Measurements from ENCODE around the gene RIPPLY2. TPM values are rescaled to one million over a fixed set of nuclear protein-coding genes. Genes with fewer than 3 reads are reported as not detected.

The RIPPLY2 gene
- total RNA-seq, 1 donor from 2014 or later = not detected

DNA sequence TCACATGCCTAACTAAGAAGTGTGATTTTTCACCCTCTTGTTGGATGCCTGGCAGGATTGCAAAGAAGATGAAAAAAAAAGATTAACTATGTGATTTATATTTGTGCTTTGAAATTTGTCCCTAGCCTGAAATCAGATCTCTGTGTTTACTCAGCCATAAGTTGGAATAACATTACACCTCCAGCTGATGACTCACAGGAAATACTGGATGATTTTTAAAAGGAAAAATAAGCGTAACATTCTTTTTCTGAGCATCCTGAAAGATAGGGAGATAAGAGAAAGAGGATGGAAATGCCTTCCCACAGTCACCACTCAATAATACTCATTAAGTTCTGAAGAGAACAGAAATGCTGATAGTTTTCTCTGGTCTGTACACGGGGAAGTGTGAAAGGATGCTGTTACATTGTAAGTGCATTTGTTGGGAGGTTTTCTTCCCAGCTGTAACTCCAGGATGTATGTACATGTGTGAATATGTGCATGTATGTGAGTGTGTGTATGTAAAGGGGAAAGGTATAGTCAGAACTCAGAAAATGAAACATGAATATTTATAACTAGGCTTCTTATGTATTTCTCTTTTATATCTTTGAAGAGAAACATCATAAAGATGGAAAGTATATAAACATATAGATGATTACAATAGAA lies 37.4 kb upstream of the RIPPLY2 start:
- intact Hi-C loops (cut with micrococcal nuclease) = no loop called here
- no peak for DNase-seq
- Histone ChIP-seq H3K27me3 (ENCODE audit: low read depth) (no peaks in the 10 kb centered on the region), H3K36me3 (no peaks in the 10 kb centered on the region), H3K9me3 (replicated peaks) (no peaks in the 10 kb centered on the region), H3K4me1 (no peaks in the 10 kb centered on the region), H3K4me3 (no peak overlapping the region), H3K27ac (replicated peaks) (no peak overlapping the region)
- TF ChIP-seq CTCF (IDR thresholded peaks at IDR 0.05; ENCODE audit: borderline replicate concordance) = no peak

DNA sequence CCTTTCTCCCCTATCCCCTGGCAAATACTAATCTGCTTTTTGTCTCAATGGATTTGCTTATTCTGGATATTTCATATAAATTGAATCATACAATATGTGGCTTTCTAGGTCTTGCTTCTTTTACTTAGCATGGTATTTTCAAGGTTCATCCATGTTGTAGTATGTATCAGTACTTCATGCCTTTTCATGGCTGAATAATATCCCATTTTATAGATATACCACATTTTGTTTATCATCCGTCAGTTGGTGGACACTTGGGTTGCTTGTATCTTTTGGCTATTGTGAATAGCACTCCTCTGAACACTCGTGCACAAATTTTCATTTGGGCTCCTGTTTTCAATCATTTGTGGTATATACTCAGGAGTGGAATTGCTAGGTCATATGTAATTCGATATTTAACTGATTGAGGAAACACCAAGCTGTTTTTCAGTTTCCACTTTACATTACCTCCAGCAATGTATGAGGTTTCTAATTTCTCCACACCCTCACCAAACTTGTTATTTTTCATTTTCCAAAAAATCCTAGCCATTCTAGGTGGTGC lies 30.5 kb upstream of the RIPPLY2 start:
- DNase-seq = no peak
- no peaks in the 10 kb centered on the region for H3K4me1 ChIP-seq
- H3K27ac ChIP-seq (replicated peaks) = no peak overlapping the region
- intact Hi-C loops (cut with micrococcal nuclease) = no loop called here
- no peak overlapping the region for H3K4me3 ChIP-seq
- peaks cover 6% of the 10 kb centered on the region for H3K9me3 ChIP-seq (replicated peaks)
- no peak for TF ChIP-seq CTCF (IDR thresholded peaks at IDR 0.05; ENCODE audit: borderline replicate concordance)
- no peaks in the 10 kb centered on the region for H3K36me3 ChIP-seq
- no peaks in the 10 kb centered on the region for H3K27me3 ChIP-seq (ENCODE audit: low read depth)

DNA sequence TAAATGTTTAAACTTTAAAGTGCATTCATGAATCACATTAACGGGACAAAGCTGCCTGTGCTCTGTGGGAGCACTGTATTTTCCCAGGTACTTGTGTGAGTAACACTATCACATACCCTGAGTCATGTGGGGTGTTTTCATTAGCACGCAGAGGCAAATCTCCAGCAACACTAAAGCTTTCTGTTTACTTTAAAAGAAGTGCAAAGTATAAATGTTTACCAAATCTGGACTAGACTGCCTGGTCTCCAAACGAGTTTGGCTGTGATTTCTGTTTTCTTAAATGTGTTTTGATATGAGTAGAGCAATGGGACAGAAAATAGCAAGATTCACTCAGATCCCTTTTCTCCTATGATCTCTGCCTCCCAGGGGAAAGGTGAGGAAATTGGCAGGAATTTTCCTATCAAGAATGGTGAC lies 28.8 kb upstream of the RIPPLY2 start:
- Histone ChIP-seq H3K27ac (replicated peaks) (no peak overlapping the region), H3K4me3 (no peak overlapping the region), H3K4me1 (no peaks in the 10 kb centered on the region), H3K36me3 (no peaks in the 10 kb centered on the region), H3K27me3 (ENCODE audit: low read depth) (no peaks in the 10 kb centered on the region), H3K9me3 (replicated peaks) (peaks cover 6% of the 10 kb centered on the region)
- intact Hi-C loops (cut with micrococcal nuclease) = no loop called here
- DNase-seq = no peak
- no peak for TF ChIP-seq CTCF (IDR thresholded peaks at IDR 0.05; ENCODE audit: borderline replicate concordance)

GRCh38 chr6:83824831-83825230 lies 28.3 kb upstream of the RIPPLY2 start:
- Histone ChIP-seq H3K4me3 (no peak overlapping the region), H3K9me3 (replicated peaks) (peaks cover 6% of the 10 kb centered on the region), H3K36me3 (no peaks in the 10 kb centered on the region), H3K27ac (replicated peaks) (no peak overlapping the region), H3K27me3 (ENCODE audit: low read depth) (no peaks in the 10 kb centered on the region), H3K4me1 (no peaks in the 10 kb centered on the region)
- DNase-seq = no peak
- intact Hi-C loops (cut with micrococcal nuclease) = no loop called here
- no peak for TF ChIP-seq CTCF (IDR thresholded peaks at IDR 0.05; ENCODE audit: borderline replicate concordance)

- no peaks in the 10 kb centered on the region for H3K36me3 ChIP-seq
- no peak for TF ChIP-seq CTCF (IDR thresholded peaks at IDR 0.05; ENCODE audit: borderline replicate concordance)
- peaks cover 6% of the 10 kb centered on the region for H3K9me3 ChIP-seq (replicated peaks)
- H3K4me1 ChIP-seq = no peaks in the 10 kb centered on the region
- no peaks in the 10 kb centered on the region for H3K27me3 ChIP-seq (ENCODE audit: low read depth)
- H3K4me3 ChIP-seq = no peak overlapping the region
- no peak overlapping the region for H3K27ac ChIP-seq (replicated peaks)
- DNase-seq = no peak
- intact Hi-C loops (cut with micrococcal nuclease) = no loop called here
Observed at GRCh38 chr6:83827050-83827449, 26.1 kb upstream of the RIPPLY2 start.
